H1 (cell line): Measurements from ENCODE around the gene TGFB2.

ENCODE experiments used
- CHD1 ChIP-seq: IDR thresholded peaks from 2 replicates; pipeline ENCODE4 v1.6.1; 2012; ENCODE audit warnings: low read depth, low read length, improper control_type of control experiment
- CTCF ChIP-seq, 3 experiments: IDR thresholded peaks; 1 replicate in 2 of 3; 2 replicates in 1 of 3; pipeline versions ENCODE4 v1.5.1 to v1.6.1; 2011; ENCODE audit warnings: low read length in 3 of 3, mild to moderate bottlenecking in 3 of 3, inconsistent platforms in 2 of 3, low read depth in 1 of 3, moderate library complexity in 1 of 3; ENCODE audit not compliant: insufficient read depth in 1 of 3; ENCODE audit errors: control extremely low read depth in 1 of 3
- GABPA ChIP-seq: IDR thresholded peaks from 2 replicates; pipeline ENCODE4 v1.6.1; 2011; ENCODE audit warnings: mild to moderate bottlenecking, low read length, moderate library complexity, borderline replicate concordance; ENCODE audit not compliant: insufficient read depth
- KDM1A ChIP-seq: fragments of 200-600, 300-600 bp; sonication (generic); IDR thresholded peaks from 2 replicates; pipeline ENCODE4 v1.7.1; 2016; ENCODE audit warnings: mild to moderate bottlenecking, low read length, borderline replicate concordance
- KDM5A ChIP-seq: fragments of 200-600 bp; IDR thresholded peaks from 2 replicates; pipeline ENCODE4 v1.7.1; 2012; ENCODE audit warnings: mild to moderate bottlenecking, low read length, inconsistent platforms, mixed read lengths
- MAX ChIP-seq: IDR thresholded peaks from 2 replicates; pipeline ENCODE4 v1.6.1; 2012; ENCODE audit warnings: inconsistent platforms
- POLR2A ChIP-seq, 2 experiments: IDR thresholded peaks; 1 replicate in 1 of 2; 2 replicates in 1 of 2; pipeline ENCODE4 v1.6.1; 2011; ENCODE audit warnings: low read depth in 2 of 2, low read length in 2 of 2, mild to moderate bottlenecking in 2 of 2; ENCODE audit errors: control extremely low read depth in 1 of 2
- POLR2AphosphoS5 ChIP-seq: IDR thresholded peaks from 2 replicates; pipeline ENCODE4 v1.6.1; 2011; ENCODE audit warnings: low read depth, low read length
- ZNF274 ChIP-seq: IDR thresholded peaks from 2 replicates; pipeline ENCODE4 v1.7.0; 2012; ENCODE audit warnings: low read length, borderline replicate concordance; ENCODE audit errors: extremely low read depth

GRCh38 chr1:218463194-218464156 lies 118.3 kb downstream of the TGFB2 start:
- no peak for TF ChIP-seq GABPA
- no peak for TF ChIP-seq KDM1A
- no peak for TF ChIP-seq CHD1
- no peak for TF ChIP-seq CTCF (IDR thresholded peaks at IDR 0.05; ENCODE audit: control extremely low read depth in 1 of 3, insufficient read depth in 1 of 3, low read depth in 1 of 3, low read length in 3 of 3)
- TF ChIP-seq MAX = no peak
- TF ChIP-seq POLR2A (IDR thresholded peaks at IDR 0.05; ENCODE audit: control extremely low read depth in 1 of 2, low read depth in 2 of 2, low read length in 2 of 2) = no peak
- TF ChIP-seq KDM5A = no peak
- no peak for TF ChIP-seq POLR2AphosphoS5
- TF ChIP-seq ZNF274 = no peak
